HK-2 (cell line): ENCODE data around the gene ANKHD1.
A peak's percentile ranks its signal among the peaks of the same experiment; 100 is the strongest.
"Not testable (repeated sequence)": the region's sequence is repeated elsewhere in the genome, so short reads cannot be mapped to it uniquely, and the experiment has no call there.

Experiments used
- DNase-seq: peaks from one replicate; pipeline ENCODE4 v3.0.0-alpha.2; 2018; ENCODE audit not compliant: unreplicated experiment

ANKHD1 gene

DNA sequence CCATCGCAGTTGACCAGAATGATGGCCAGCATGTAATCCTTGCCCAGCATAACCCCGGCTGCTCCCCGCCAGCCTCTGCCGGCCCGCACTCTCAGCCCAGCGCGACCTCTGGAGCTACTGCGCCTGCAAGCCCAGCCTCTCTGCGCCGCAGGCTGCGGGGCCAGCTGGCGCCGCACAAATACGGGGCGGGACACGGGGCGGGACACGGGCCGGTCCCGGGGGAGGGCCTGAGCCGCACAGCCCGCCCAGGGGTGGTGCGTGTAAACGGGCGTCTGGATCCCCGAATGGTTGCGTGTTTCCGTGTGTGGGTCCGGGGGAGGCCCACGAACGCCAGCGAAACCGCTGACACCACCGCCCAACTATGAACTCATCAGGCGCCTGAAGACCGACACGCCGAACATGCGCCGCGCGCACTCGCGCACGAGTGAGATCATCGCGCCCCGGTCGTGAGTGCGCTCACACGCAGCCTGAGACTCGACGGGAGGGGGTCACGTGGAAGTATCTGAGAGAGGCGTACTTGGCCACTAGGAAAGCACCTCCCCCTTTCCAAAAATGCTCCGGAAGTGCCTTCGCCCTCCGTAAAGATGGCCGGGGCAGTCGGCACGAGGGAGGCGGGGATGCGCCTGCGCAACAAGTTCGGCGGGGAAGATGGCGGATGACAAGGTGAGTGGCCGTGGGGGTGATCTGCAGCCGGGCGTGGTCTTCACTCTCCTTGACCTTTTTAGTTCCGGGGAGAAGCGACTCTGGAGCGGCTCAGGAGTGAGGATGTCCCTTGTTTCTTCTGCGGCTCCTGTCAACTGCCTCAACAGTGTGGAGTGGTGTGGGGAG, 162.8 kb downstream of the ANKHD1 start, which contains the start of the genes APBB3 and SLC35A4:
Gene APBB3, minus strand, starts transcription at position 403 of the 828 bp plus-strand sequence. Its CDS starts 353 bp downstream, at position 50.
Gene SLC35A4, plus strand, starts transcription at position 633 of the 828 bp plus-strand sequence. CDS start 2,342 bp downstream, outside the sequence.
- DNase-seq: peak; percentile 90

DNA sequence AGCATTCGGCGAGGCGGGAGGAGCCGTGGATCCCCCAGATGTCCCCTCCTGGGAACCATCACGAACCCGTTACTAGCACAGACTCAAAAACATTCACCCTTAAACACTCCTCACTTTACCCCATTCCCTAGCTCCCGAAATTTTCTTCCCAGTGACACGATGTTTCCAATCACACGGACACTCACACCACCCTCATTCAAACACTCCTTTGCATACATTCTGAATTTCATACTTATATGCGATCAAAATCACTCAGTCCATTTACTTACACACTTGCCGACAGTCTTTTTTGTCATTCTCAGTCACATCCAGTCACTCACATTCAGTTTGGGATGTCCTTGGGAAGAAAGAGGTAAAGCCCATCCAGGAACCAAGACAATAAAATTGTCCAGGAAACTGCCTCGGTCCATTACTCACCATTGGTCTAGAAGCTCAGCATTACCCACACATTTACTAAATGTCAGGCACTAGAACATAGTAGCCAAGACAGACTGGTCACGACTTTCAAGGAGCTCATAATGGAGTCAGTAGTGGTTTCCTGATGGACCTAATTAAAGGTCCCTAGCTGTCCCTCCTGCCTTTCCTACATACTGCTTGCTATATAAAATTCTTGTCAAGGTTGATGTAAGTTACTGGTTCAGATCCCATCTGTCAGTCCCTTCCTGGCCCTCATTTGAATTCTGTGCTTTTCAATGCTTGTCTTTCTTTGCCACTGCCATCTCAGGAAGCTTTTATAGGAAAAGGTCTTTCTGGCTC, 163.6 kb downstream of the ANKHD1 start:
- DNase-seq: no peak

GRCh38 chr5:140565780-140566095, 164.1 kb downstream of the ANKHD1 start:
- no peak for DNase-seq

DNA sequence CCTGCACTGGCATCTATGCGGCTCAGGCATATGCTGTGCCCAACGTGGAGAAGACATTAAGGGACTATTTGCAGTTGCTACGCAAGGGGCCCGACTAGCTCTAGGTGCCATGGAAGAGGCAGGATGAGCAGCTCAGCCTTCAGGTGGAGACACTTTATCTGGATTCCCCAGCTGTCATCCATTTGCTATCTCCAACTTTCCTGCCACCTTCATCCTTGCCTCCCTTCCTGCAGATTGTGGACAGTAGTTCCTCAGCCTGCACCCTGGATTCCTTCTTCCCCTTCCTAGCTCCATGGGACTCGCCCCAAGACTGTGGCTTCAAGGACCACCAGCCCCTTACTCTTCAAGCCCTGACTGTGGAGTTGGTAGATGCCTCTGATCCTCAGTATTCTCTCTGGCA, 165.0 kb downstream of the ANKHD1 start:
- no peak for DNase-seq

- no peak for DNase-seq
Measured at GRCh38 chr5:140567136-140567818, 165.6 kb downstream of the ANKHD1 start.

- DNase-seq: no peak
Measured at GRCh38 chr5:140567871-140568270, 166.2 kb downstream of the ANKHD1 start.

DNA sequence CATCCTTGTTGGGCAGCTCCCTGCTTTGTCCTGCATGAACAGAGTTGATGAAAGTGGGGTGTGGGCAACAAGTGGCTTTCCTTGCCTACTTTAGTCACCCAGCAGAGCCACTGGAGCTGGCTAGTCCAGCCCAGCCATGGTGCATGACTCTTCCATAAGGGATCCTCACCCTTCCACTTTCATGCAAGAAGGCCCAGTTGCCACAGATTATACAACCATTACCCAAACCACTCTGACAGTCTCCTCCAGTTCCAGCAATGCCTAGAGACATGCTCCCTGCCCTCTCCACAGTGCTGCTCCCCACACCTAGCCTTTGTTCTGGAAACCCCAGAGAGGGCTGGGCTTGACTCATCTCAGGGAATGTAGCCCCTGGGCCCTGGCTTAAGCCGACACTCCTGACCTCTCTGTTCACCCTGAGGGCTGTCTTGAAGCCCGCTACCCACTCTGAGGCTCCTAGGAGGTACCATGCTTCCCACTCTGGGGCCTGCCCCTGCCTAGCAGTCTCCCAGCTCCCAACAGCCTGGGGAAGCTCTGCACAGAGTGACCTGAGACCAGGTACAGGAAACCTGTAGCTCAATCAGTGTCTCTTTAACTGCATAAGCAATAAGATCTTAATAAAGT, 166.9 kb downstream of the ANKHD1 start:
- no peak for DNase-seq

GRCh38 chr5:140569197-140569596, 167.6 kb downstream of the ANKHD1 start:
- DNase-seq: no peak

GRCh38 chr5:140570058-140570457, 168.4 kb downstream of the ANKHD1 start:
- no peak for DNase-seq

DNA sequence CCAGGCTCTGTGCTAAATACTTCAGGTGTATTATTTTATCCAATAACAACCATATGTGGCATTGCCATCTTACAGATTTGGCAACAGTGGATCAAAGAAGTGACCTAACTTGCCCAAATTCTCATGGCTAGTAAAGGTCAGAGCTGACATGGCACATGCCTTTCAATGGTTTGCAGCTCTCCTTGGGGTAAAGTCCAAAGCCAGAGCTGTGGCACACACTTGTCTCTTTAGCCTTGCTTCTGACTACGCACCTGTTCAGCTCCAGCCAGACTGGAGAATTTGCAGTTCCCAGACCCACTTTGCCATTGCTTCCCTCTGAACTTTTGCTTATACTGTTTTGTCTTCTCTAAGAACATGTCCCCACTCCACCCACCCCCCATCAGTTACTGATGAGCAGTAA, 168.9 kb downstream of the ANKHD1 start:
- no peak for DNase-seq

DNA sequence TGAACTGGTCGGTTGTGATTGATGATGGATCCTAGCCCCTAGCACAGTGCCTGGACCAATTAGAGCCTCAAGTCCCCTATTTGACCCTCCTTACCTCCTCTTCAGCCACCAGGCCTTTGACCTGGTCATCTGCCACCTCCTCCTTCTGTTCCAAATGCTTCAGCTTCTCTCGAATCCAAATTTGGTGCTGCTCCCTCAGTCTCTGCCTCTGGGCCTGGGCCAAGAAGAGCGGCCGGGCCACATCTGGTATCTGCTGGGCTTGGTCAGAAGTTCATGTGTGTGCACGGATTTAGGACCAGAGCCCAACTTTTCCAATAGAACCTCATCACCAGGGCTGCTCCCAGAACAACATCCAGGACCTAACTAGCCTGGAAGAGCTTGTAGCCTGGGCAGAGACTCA, 169.5 kb downstream of the ANKHD1 start:
- no peak for DNase-seq

DNA sequence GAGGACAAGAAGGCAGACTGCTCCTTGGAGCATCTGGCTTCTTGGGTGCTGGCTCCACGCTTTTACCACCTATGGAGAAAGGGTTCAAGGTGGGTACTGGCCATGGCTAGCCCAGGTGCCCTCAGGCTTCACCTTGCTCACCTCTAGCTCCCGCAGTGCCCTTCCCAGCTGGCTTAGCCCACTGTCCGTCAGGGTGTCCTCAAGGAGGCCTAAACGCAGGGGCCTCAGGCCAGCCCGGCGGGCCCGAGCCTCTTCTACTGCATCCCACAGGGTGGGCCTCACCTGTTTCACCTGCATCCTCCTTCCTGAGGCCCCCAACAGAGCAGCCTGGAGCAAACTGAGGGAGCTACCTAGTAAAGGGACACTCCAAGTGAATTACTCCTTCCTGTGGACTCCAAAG, 172.1 kb downstream of the ANKHD1 start:
- DNase-seq: no peak

DNA sequence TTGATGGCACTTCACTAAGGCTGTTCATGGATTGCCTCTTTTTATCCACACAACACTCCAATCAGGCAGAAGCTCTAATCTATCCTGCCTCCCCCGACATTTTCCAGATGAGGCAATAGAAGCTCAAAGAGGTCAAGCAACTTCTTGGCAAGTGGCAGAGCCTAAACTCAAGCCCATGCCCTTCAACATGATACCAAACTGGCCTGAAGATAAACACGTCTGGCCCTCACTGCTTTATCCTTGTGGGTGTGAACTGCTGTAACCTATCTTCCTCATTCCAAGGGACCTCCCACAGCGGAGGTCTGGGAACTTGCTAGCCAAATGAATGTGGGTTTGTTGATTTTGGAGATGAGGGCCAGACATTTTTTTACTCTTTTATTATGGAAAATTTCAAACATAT, 172.5 kb downstream of the ANKHD1 start:
- no peak for DNase-seq

DNA sequence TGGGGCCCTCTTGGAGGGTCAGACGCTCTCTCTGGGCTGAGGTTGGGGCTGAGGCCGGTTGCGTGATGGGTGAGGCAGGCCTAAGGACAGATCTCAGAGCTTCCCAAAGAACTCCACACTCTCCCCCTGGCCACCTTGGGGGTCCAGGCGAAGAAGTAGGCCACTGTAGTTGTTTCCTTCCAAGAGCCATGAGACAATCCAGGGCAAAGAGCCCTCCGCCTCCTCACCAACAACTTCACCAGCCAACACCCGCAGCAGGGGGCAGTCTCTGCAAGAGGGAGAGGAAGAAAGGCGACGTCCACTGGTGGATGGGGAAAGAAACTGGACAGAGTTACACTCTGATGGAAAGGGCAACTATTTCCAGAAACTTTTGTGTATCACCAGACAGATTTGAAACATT, 173.7 kb downstream of the ANKHD1 start:
- DNase-seq: no peak

- DNase-seq: no peak
Measured at GRCh38 chr5:140576776-140577201, 175.2 kb downstream of the ANKHD1 start.

GRCh38 chr5:140579188-140579747, 177.6 kb downstream of the ANKHD1 start:
- DNase-seq: not testable (repeated sequence)

- no peak for DNase-seq
Measured at GRCh38 chr5:140587495-140587894, 185.9 kb downstream of the ANKHD1 start.

- DNase-seq: no peak
Measured at GRCh38 chr5:140588311-140589070, 186.9 kb downstream of the ANKHD1 start.
